Stimulated activated naive B cell treated with anti-CD40 and anti-IgM and Interleukin-4, amounts not matched to agents 10 μg/mL and 1 μg/mL and 100 μg/mL, for 72 hours (primary cell): Measurements from ENCODE around the gene CFAP410.
"Not testable (repeated sequence)": the region's sequence is repeated elsewhere in the genome, so short reads cannot be mapped to it uniquely, and the experiment has no call there.

ENCODE experiments used
- ATAC-seq, 2 donors: fragments of 150-1000 bp; cut with Tn5 transposase; replicated peaks; 2 replicates each; pipeline ENCODE4 v1.10.0; 2021; ENCODE audit warnings: moderate library complexity in 1 of 2
- DNase-seq: peaks from one replicate; pipeline ENCODE4 v3.0.0; 2021
- H3K27ac Mint-ChIP-seq: one replicate; pipeline ENCODE4 v1.8.0; 2022; ENCODE audit warnings: mild to moderate bottlenecking, mixed read lengths
- H3K27me3 Mint-ChIP-seq, 2 donors: one replicate each; pipeline ENCODE4 v1.8.0; 2022; ENCODE audit warnings: mixed read lengths in 2 of 2
- H3K36me3 Mint-ChIP-seq, 2 donors: one replicate each; pipeline ENCODE4 v1.8.0; 2022; ENCODE audit warnings: mixed read lengths in 2 of 2, mild to moderate bottlenecking in 1 of 2
- H3K4me1 Mint-ChIP-seq, 2 donors: one replicate each; pipeline ENCODE4 v1.8.0; 2022; ENCODE audit warnings: mixed read lengths in 2 of 2, mild to moderate bottlenecking in 1 of 2
- H3K4me3 Mint-ChIP-seq, 2 donors: one replicate each; pipeline ENCODE4 v1.8.0; 2022; ENCODE audit warnings: mild to moderate bottlenecking in 2 of 2, mixed read lengths in 2 of 2, moderate library complexity in 1 of 2
- H3K9me3 Mint-ChIP-seq, 2 donors: one replicate each; pipeline ENCODE4 v1.8.0; 2022; ENCODE audit warnings: mixed read lengths in 2 of 2, mild to moderate bottlenecking in 1 of 2

CFAP410 gene

GRCh38 chr21:44315691-44316203 lies 23.4 kb downstream of the CFAP410 start:
- no peak overlapping the region for H3K27ac Mint-ChIP-seq
- no peaks in the 10 kb centered on the region for H3K9me3 Mint-ChIP-seq
- no peaks in the 10 kb centered on the region for H3K27me3 Mint-ChIP-seq
- H3K4me3 Mint-ChIP-seq: no peak overlapping the region
- DNase-seq: no peak
- peaks cover 3 to 4% of the 10 kb centered on the region in 2 donors for H3K4me1 Mint-ChIP-seq
- peaks cover 37 to 44% of the 10 kb centered on the region in 2 donors for H3K36me3 Mint-ChIP-seq
- ATAC-seq: no peak

- H3K4me3 Mint-ChIP-seq: no peak overlapping the region
- no peaks in the 10 kb centered on the region for H3K9me3 Mint-ChIP-seq
- H3K36me3 Mint-ChIP-seq: peaks cover 37 to 45% of the 10 kb centered on the region in 2 donors
- H3K4me1 Mint-ChIP-seq: peaks cover 3 to 4% of the 10 kb centered on the region in 2 donors
- H3K27me3 Mint-ChIP-seq: no peaks in the 10 kb centered on the region
- ATAC-seq: no peak
- DNase-seq: no peak
- H3K27ac Mint-ChIP-seq: no peak overlapping the region
Observed at GRCh38 chr21:44314561-44314960, 24.6 kb downstream of the CFAP410 start.

- Mint-ChIP-seq H3K4me3 (no peak overlapping the region), H3K36me3 (peaks cover 34 to 45% of the 10 kb centered on the region in 2 donors), H3K9me3 (no peaks in the 10 kb centered on the region), H3K4me1 (peaks cover 3 to 5% of the 10 kb centered on the region in 2 donors), H3K27me3 (no peaks in the 10 kb centered on the region), H3K27ac (no peak overlapping the region)
- ATAC-seq (no peak), DNase-seq (no peak)
Observed at GRCh38 chr21:44314128-44314527, 25.1 kb downstream of the CFAP410 start.

GRCh38 chr21:44313451-44313850 lies 25.7 kb downstream of the CFAP410 start:
- Mint-ChIP-seq H3K27ac (no peak overlapping the region), H3K4me1 (peaks cover 3 to 11% of the 10 kb centered on the region in 2 donors)
- ATAC-seq: no peak

GRCh38 chr21:44312716-44313115 lies 26.5 kb downstream of the CFAP410 start:
- H3K27me3 Mint-ChIP-seq: no peaks in the 10 kb centered on the region
- H3K4me1 Mint-ChIP-seq: peaks cover 7 to 17% of the 10 kb centered on the region in 2 donors
- ATAC-seq (no peak), DNase-seq (no peak)
- H3K9me3 Mint-ChIP-seq: no peaks in the 10 kb centered on the region
- H3K36me3 Mint-ChIP-seq: peaks cover 30 to 47% of the 10 kb centered on the region in 2 donors
- H3K27ac Mint-ChIP-seq: no peak overlapping the region
- no peak overlapping the region for H3K4me3 Mint-ChIP-seq

More at GRCh38 chr21:44313451-44313850, 25.7 kb downstream of the CFAP410 start:
- H3K9me3 Mint-ChIP-seq: no peaks in the 10 kb centered on the region
- H3K4me3 Mint-ChIP-seq: no peak overlapping the region
- peaks cover 31 to 44% of the 10 kb centered on the region in 2 donors for H3K36me3 Mint-ChIP-seq
- DNase-seq: no peak
- no peaks in the 10 kb centered on the region for H3K27me3 Mint-ChIP-seq

- no peaks in the 10 kb centered on the region for H3K27me3 Mint-ChIP-seq
Observed at GRCh38 chr21:44312089-44312488, 27.1 kb downstream of the CFAP410 start.

GRCh38 chr21:44310628-44311507 lies 28.3 kb downstream of the CFAP410 start:
- DNase-seq (no peak), ATAC-seq (no peak)
- H3K36me3 Mint-ChIP-seq: peaks cover 34 to 52% of the 10 kb centered on the region in 2 donors
- peaks cover 12 to 25% of the 10 kb centered on the region in 2 donors for H3K4me1 Mint-ChIP-seq
- H3K4me3 Mint-ChIP-seq: no peak overlapping the region
- H3K27me3 Mint-ChIP-seq: no peaks in the 10 kb centered on the region
- H3K9me3 Mint-ChIP-seq: no peaks in the 10 kb centered on the region
- peak overlapping the region; percentile 6 for H3K27ac Mint-ChIP-seq

More at GRCh38 chr21:44312089-44312488, 27.1 kb downstream of the CFAP410 start:
- H3K9me3 Mint-ChIP-seq: no peaks in the 10 kb centered on the region
- DNase-seq (no peak), ATAC-seq (no peak)
- H3K36me3 Mint-ChIP-seq: peaks cover 34 to 53% of the 10 kb centered on the region in 2 donors
- H3K4me3 Mint-ChIP-seq: no peak overlapping the region
- peak overlapping the region; percentile 39 for H3K27ac Mint-ChIP-seq
- peaks cover 9 to 24% of the 10 kb centered on the region in 2 donors for H3K4me1 Mint-ChIP-seq

- no peaks in the 10 kb centered on the region for H3K27me3 Mint-ChIP-seq
- DNase-seq (no peak), ATAC-seq (no peak)
- H3K36me3 Mint-ChIP-seq: peaks cover 29 to 54% of the 10 kb centered on the region in 2 donors
- peak overlapping the region; percentile 34 for H3K27ac Mint-ChIP-seq
- H3K4me1 Mint-ChIP-seq: peaks cover 33 to 53% of the 10 kb centered on the region in 2 donors
- H3K9me3 Mint-ChIP-seq: no peaks in the 10 kb centered on the region
- no peak overlapping the region for H3K4me3 Mint-ChIP-seq
Observed at GRCh38 chr21:44306936-44307704, 32.1 kb downstream of the CFAP410 start.

- no peaks in the 10 kb centered on the region for H3K9me3 Mint-ChIP-seq
- no peak overlapping the region for H3K4me3 Mint-ChIP-seq
- no peak overlapping the region for H3K27ac Mint-ChIP-seq
- peaks cover 17 to 43% of the 10 kb centered on the region in 2 donors for H3K36me3 Mint-ChIP-seq
- DNase-seq (no peak), ATAC-seq (no peak)
- H3K4me1 Mint-ChIP-seq: peaks cover 41 to 64% of the 10 kb centered on the region in 2 donors
- H3K27me3 Mint-ChIP-seq: no peaks in the 10 kb centered on the region
Observed at GRCh38 chr21:44305691-44306090, 33.5 kb downstream of the CFAP410 start.

- ATAC-seq (peak; percentile 52 to 61), DNase-seq (no peak)
- Mint-ChIP-seq H3K4me1 (peaks cover 42 to 66% of the 10 kb centered on the region in 2 donors), H3K27ac (peak overlapping the region; percentile 78), H3K27me3 (no peaks in the 10 kb centered on the region), H3K9me3 (no peaks in the 10 kb centered on the region), H3K36me3 (peaks cover 17 to 43% of the 10 kb centered on the region in 2 donors), H3K4me3 (peak overlapping the region in 1 of 2 donors; percentile 20)
Observed at GRCh38 chr21:44304877-44305293, 34.3 kb downstream of the CFAP410 start.

- Mint-ChIP-seq H3K4me1 (peaks cover 45 to 70% of the 10 kb centered on the region in 2 donors), H3K9me3 (no peaks in the 10 kb centered on the region), H3K27me3 (no peaks in the 10 kb centered on the region), H3K36me3 (peaks cover 17 to 39% of the 10 kb centered on the region in 2 donors), H3K27ac (no peak overlapping the region), H3K4me3 (no peak overlapping the region)
- DNase-seq (no peak), ATAC-seq (no peak)
Observed at GRCh38 chr21:44304011-44304616, 35.1 kb downstream of the CFAP410 start.

- H3K36me3 Mint-ChIP-seq: peaks cover 17 to 34% of the 10 kb centered on the region in 2 donors
- peak overlapping the region; percentile 43 to 64 for H3K4me3 Mint-ChIP-seq
- ATAC-seq: no peak
- H3K4me1 Mint-ChIP-seq: peaks cover 49 to 70% of the 10 kb centered on the region in 2 donors
- no peaks in the 10 kb centered on the region for H3K9me3 Mint-ChIP-seq
- DNase-seq: no peak
- no peaks in the 10 kb centered on the region for H3K27me3 Mint-ChIP-seq
- H3K27ac Mint-ChIP-seq: peak overlapping the region; percentile 88
Observed at GRCh38 chr21:44303490-44303981, 35.7 kb downstream of the CFAP410 start.

- H3K27me3 Mint-ChIP-seq, ATAC-seq, H3K9me3 Mint-ChIP-seq, DNase-seq: not testable (repeated sequence)
- peaks cover 52 to 71% of the 10 kb centered on the region in 2 donors for H3K4me1 Mint-ChIP-seq
- peak overlapping the region; percentile 88 to 90 for H3K4me3 Mint-ChIP-seq
- H3K36me3 Mint-ChIP-seq: peaks cover 14 to 28% of the 10 kb centered on the region in 2 donors
- H3K27ac Mint-ChIP-seq: peak overlapping the region; percentile 62
Observed at GRCh38 chr21:44302573-44303401, 36.4 kb downstream of the CFAP410 start.
